Activated T-helper 17 cell treated with anti-CD3 and anti-CD28 coated beads, Interleukin-2, amount 50 U/mL, for 72 hours (primary cell): ENCODE data around the gene MRGPRG. TPM values are rescaled to one million over a fixed set of nuclear protein-coding genes. Genes with fewer than 3 reads are reported as not detected.
"Not testable (repeated sequence)": the region's sequence is repeated elsewhere in the genome, so short reads cannot be mapped to it uniquely, and the experiment has no call there.

Experiments
- ATAC-seq: fragments of 150-1000 bp; cut with Tn5 transposase; replicated peaks from 2 replicates; pipeline ENCODE4 v1.10.0; 2021; ENCODE audit warnings: mild to moderate bottlenecking, moderate library complexity
- H3K27ac Mint-ChIP-seq: one replicate; pipeline ENCODE4 v1.8.0; 2022; ENCODE audit warnings: mixed read lengths
- H3K27me3 Mint-ChIP-seq: one replicate; pipeline ENCODE4 v1.8.0; 2022; ENCODE audit warnings: mixed read lengths
- H3K36me3 Mint-ChIP-seq: one replicate; pipeline ENCODE4 v1.8.0; 2022; ENCODE audit warnings: low read depth, mild to moderate bottlenecking, mixed read lengths
- H3K4me1 Mint-ChIP-seq: one replicate; pipeline ENCODE4 v1.8.0; 2022; ENCODE audit warnings: mixed read lengths
- H3K4me3 Mint-ChIP-seq: one replicate; pipeline ENCODE4 v1.8.0; 2022; ENCODE audit warnings: mild to moderate bottlenecking, mixed read lengths
- H3K9me3 Mint-ChIP-seq: one replicate; pipeline ENCODE4 v1.8.0; 2022; ENCODE audit warnings: mixed read lengths
- total RNA-seq, 2 donors: library from RNA; stranded (reverse); gene quantifications; one replicate each; pipeline ENCODE4 v1.2.3, GENCODE V29; 2022

MRGPRG gene
- not detected for total RNA-seq

DNA sequence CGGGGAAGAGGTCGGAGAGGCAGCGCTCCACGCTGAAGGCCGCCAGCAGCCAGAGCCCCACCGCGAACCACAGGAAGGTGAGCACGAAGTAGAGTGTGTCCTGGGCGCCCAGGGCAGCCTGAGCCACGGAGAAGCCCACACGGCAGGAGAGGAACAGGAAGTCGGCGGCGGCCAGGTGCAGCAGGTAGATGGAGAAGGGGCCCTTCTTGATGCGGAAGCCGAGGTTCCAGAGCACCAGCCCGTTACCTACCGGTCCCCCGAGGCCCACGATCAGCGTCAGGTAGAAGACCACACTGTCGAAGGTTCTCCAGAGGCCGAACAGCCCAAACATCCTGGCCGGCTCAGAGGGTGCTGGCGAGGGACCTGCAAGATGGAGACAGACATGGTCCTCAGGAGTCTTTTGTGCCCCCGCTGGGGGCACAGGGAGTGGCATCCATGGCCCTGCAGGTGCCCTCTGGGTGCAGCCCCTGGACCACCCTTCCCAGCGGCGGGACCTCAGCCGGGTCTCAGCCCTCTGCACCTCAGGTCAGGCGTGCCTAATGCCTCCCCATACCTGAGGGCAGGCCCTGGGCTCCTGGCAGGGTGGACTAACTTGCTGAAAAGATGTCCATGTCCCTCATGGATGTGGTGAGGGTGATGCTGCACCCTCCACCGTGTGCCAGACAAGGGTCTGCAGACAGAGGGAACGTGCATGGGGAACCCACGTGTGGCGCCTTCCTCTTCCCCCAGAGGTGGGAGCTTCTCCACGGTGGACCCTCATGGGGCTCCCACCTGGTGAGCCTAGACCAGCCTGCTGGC is at the start of gene MRGPRG:
MRGPRG (minus strand) TSS at position 331 of the 798 bp plus-strand sequence; CDS start at position 331, 0 bp downstream.
- H3K9me3 Mint-ChIP-seq: no peaks in the 10 kb centered on the region
- no peak for ATAC-seq
- H3K4me1 Mint-ChIP-seq: no peaks in the 10 kb centered on the region
- peaks cover 30% of the 10 kb centered on the region for H3K27me3 Mint-ChIP-seq
- H3K4me3 Mint-ChIP-seq: no peak within 1 kb of the TSS
- H3K27ac Mint-ChIP-seq: no peak within 1 kb of the TSS
- no peaks in the 10 kb centered on the region for H3K36me3 Mint-ChIP-seq

GRCh38 chr11:3262548-3262947 is 43.9 kb upstream of the MRGPRG start:
- not testable (repeated sequence) for H3K27me3 Mint-ChIP-seq, H3K4me3 Mint-ChIP-seq, ATAC-seq, H3K27ac Mint-ChIP-seq, H3K9me3 Mint-ChIP-seq, H3K36me3 Mint-ChIP-seq, H3K4me1 Mint-ChIP-seq

- H3K36me3 Mint-ChIP-seq, H3K4me3 Mint-ChIP-seq, H3K9me3 Mint-ChIP-seq, H3K4me1 Mint-ChIP-seq, H3K27me3 Mint-ChIP-seq, H3K27ac Mint-ChIP-seq, ATAC-seq: not testable (repeated sequence)
Observed at GRCh38 chr11:3261831-3262230, 43.2 kb upstream of the MRGPRG start.

- H3K36me3 Mint-ChIP-seq, H3K4me3 Mint-ChIP-seq, H3K9me3 Mint-ChIP-seq, ATAC-seq, H3K4me1 Mint-ChIP-seq, H3K27me3 Mint-ChIP-seq, H3K27ac Mint-ChIP-seq: not testable (repeated sequence)
Observed at GRCh38 chr11:3257509-3257908, 38.9 kb upstream of the MRGPRG start.

DNA sequence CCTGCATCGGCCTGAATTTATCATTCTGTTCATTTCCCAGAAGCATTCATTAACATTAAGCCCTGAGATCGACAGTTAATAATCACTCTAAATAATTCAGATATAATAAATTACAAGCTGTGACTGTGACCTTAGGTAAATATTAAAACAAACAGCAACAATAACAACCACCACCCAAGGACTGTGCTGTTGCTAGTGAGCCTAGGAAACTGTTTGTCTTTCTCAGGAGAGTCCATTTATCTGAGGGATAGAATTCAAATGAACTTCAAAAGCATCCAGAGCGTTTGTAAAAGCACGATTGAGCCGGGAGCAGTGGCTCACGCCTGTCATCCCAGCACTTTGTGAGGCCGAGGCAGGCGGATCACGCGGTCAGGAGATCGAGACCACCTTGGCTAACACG is 36.6 kb upstream of the MRGPRG start:
- not testable (repeated sequence) for H3K4me1 Mint-ChIP-seq, H3K4me3 Mint-ChIP-seq, H3K27me3 Mint-ChIP-seq, H3K27ac Mint-ChIP-seq, H3K36me3 Mint-ChIP-seq, H3K9me3 Mint-ChIP-seq, ATAC-seq

DNA sequence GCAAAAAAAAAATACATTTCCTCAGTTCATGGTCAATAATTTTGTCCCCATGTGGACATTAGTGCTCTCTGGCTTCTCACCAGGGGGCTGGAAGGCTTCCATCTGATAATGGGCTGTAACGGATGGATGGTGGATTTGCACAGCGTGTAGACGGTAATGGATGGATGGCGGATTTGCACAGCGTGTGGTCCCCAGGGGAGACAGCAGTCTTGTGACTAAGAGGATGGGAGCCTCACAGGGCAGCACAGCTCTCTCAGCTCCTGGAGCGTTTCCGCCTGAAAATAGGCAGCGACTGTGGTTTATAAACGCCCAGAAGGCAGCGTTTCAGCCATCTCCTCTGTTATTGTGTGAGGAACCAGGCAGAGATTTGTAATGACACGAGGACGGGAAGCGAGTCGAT is 36.2 kb upstream of the MRGPRG start:
- H3K27me3 Mint-ChIP-seq, H3K4me3 Mint-ChIP-seq, H3K9me3 Mint-ChIP-seq, ATAC-seq, H3K27ac Mint-ChIP-seq, H3K4me1 Mint-ChIP-seq, H3K36me3 Mint-ChIP-seq: not testable (repeated sequence)

GRCh38 chr11:3245071-3245470 is 26.5 kb upstream of the MRGPRG start:
- peaks cover 10% of the 10 kb centered on the region for H3K27me3 Mint-ChIP-seq
- no peaks in the 10 kb centered on the region for H3K36me3 Mint-ChIP-seq
- no peak overlapping the region for H3K27ac Mint-ChIP-seq
- H3K4me3 Mint-ChIP-seq: no peak overlapping the region
- no peaks in the 10 kb centered on the region for H3K4me1 Mint-ChIP-seq
- no peak for ATAC-seq
- no peaks in the 10 kb centered on the region for H3K9me3 Mint-ChIP-seq

GRCh38 chr11:3243880-3244279 is 25.3 kb upstream of the MRGPRG start:
- Mint-ChIP-seq H3K27me3 (peaks cover 13% of the 10 kb centered on the region), H3K36me3 (no peaks in the 10 kb centered on the region), H3K4me1 (no peaks in the 10 kb centered on the region), H3K9me3 (no peaks in the 10 kb centered on the region), H3K4me3 (no peak overlapping the region), H3K27ac (no peak overlapping the region)
- no peak for ATAC-seq

- no peak overlapping the region for H3K27ac Mint-ChIP-seq
- no peak for ATAC-seq
- no peaks in the 10 kb centered on the region for H3K9me3 Mint-ChIP-seq
- peaks cover 3% of the 10 kb centered on the region for H3K27me3 Mint-ChIP-seq
- no peak overlapping the region for H3K4me3 Mint-ChIP-seq
- H3K36me3 Mint-ChIP-seq: no peaks in the 10 kb centered on the region
- no peaks in the 10 kb centered on the region for H3K4me1 Mint-ChIP-seq
Observed at GRCh38 chr11:3237119-3237518, 18.5 kb upstream of the MRGPRG start.

GRCh38 chr11:3234846-3235245 is 16.2 kb upstream of the MRGPRG start:
- no peaks in the 10 kb centered on the region for H3K9me3 Mint-ChIP-seq
- no peak overlapping the region for H3K27ac Mint-ChIP-seq
- no peaks in the 10 kb centered on the region for H3K4me1 Mint-ChIP-seq
- no peaks in the 10 kb centered on the region for H3K36me3 Mint-ChIP-seq
- no peak for ATAC-seq
- H3K27me3 Mint-ChIP-seq: peaks cover 3% of the 10 kb centered on the region
- no peak overlapping the region for H3K4me3 Mint-ChIP-seq

DNA sequence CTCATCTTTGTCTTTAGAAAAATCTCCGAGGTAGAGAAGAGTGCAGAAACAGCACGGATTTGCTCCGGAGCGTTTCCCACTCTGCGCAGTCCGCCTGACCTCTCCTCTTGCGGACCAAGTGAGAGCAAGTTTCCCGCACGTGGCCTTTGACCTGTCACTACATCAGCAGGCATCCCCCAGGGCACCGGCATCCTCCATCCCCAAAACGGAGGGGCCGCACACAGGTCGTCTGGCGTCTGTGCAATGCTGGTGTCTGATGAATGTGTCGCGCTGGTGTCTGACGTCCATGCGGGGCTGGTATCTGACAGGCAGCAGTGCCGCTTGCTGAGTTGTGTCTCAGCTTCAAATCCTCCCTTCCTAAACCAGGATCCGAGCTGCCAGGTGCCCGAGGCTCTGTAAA is 14.3 kb upstream of the MRGPRG start:
- Mint-ChIP-seq H3K27ac (no peak overlapping the region), H3K27me3 (no peaks in the 10 kb centered on the region), H3K4me3 (no peak overlapping the region), H3K4me1 (no peaks in the 10 kb centered on the region), H3K9me3 (no peaks in the 10 kb centered on the region), H3K36me3 (no peaks in the 10 kb centered on the region)
- ATAC-seq: no peak

GRCh38 chr11:3231851-3232744 is 13.5 kb upstream of the MRGPRG start, which contains the start of gene MRGPRE:
TSS of gene MRGPRE (minus strand) at chr11:3232417. CDS start at chr11:3228799, 3,618 bp downstream.
- H3K4me3 Mint-ChIP-seq: no peak within 1 kb of the TSS
- H3K27me3 Mint-ChIP-seq: peaks cover 2% of the 10 kb centered on the region
- ATAC-seq: no peak
- H3K4me1 Mint-ChIP-seq: no peaks in the 10 kb centered on the region
- no peaks in the 10 kb centered on the region for H3K9me3 Mint-ChIP-seq
- H3K27ac Mint-ChIP-seq: no peak within 1 kb of the TSS
- H3K36me3 Mint-ChIP-seq: no peaks in the 10 kb centered on the region

GRCh38 chr11:3231550-3231850 is 12.9 kb upstream of the MRGPRG start:
- no peak overlapping the region for H3K27ac Mint-ChIP-seq
- H3K9me3 Mint-ChIP-seq: no peaks in the 10 kb centered on the region
- H3K36me3 Mint-ChIP-seq: no peaks in the 10 kb centered on the region
- H3K27me3 Mint-ChIP-seq: peaks cover 3% of the 10 kb centered on the region
- no peak overlapping the region for H3K4me3 Mint-ChIP-seq
- ATAC-seq: no peak
- no peaks in the 10 kb centered on the region for H3K4me1 Mint-ChIP-seq

DNA sequence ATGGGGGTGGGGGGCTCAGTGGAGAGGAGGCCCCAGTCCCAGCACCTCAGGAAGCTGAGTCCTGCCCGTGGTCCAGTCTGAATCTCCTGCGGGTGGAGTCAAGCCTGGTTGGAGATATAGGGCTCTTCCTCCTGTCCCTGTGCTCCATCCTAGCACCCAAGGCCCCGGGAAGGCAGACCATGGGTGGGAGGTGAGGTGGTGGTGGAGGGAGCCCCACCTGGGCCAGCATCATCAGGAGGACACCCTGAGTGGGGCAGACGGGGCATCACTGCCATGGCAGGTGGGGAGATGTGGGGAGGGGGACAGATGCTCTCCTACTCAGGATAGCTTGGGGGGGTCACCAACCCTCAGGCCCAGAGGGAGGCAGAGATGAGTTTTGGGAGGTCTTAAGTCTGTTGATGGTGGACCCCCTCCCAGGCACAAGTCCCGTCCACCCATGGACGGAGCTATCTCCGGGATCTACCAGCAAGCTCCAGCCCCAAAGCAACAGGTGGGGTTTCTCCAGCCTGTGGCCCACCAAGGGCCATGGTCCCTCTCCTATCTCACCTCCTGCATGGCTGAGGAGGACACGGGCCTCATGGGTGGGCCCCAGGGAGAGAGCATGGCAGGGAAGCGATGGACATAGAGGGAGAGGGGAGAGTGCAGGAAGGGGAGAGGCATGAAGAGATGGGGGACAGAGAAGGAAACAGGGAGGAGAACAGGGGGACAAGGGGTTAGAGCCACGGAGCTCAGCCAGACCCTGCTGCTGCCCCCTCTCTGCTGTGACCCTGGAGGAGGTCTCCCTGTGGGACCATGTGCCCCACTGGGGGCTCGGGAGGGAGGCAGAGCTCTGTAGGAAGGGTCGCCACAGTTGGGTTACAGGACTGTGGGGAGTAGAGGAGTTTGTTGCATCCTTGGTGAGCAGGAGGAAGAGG is 12.3 kb upstream of the MRGPRG start:
- no peak overlapping the region for H3K4me3 Mint-ChIP-seq
- no peaks in the 10 kb centered on the region for H3K4me1 Mint-ChIP-seq
- H3K27ac Mint-ChIP-seq: no peak overlapping the region
- H3K9me3 Mint-ChIP-seq: no peaks in the 10 kb centered on the region
- H3K36me3 Mint-ChIP-seq: no peaks in the 10 kb centered on the region
- ATAC-seq: no peak
- peaks cover 3% of the 10 kb centered on the region for H3K27me3 Mint-ChIP-seq
